Ecto neural progenitor cell (in vitro differentiated cells): ENCODE data around the gene NCF2.
"Not testable (repeated sequence)": the region's sequence is repeated elsewhere in the genome, so short reads cannot be mapped to it uniquely, and the experiment has no call there.

ENCODE experiments used
- DNase-seq: peaks from one replicate; pipeline ENCODE4 v3.0.0-alpha.2; 2018; ENCODE audit warnings: low spot score

NCF2 gene

GRCh38 chr1:183590244-183591191 is at the start of gene NCF2:
TSS of gene NCF2 (minus strand) at chr1:183590459. CDS start at chr1:183590329, 130 bp downstream.
- no peak for DNase-seq

DNA sequence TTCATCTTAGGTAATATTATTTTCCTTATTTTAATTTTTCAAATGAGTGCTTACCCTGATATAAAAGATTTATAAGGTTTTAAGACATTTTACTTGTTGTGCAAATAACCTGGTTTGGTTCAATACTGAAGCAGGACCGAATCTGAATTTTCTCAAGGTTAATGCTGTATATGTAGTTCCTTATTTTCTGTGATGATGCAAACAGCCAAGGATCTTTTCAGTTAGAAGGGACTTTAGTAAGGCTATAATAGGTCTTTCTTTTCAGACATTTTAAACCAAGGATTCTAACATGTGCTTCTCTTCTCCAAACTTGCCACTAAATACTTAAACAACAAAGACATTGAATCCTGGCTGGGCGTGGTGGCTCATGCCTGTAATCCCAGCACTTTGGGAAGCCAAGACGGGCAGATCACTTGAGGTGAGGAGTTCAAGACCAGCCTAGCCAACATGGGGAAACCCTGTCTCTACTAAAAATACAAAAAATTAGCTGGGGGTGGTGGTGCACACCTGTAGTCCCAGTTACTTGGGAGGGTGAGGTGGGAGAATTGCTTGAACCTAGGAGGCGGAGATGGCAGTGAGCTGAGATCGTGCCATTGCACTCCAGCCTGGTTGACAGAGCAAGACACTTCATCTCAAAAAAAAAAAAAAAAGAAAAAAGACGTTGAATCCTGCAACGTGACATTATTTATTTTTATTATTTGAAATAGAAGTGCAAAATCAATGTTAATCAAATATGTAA is 48.6 kb upstream of the NCF2 start:
- DNase-seq = no peak

- DNase-seq = no peak
Measured at GRCh38 chr1:183636783-183637182, 46.5 kb upstream of the NCF2 start.

DNA sequence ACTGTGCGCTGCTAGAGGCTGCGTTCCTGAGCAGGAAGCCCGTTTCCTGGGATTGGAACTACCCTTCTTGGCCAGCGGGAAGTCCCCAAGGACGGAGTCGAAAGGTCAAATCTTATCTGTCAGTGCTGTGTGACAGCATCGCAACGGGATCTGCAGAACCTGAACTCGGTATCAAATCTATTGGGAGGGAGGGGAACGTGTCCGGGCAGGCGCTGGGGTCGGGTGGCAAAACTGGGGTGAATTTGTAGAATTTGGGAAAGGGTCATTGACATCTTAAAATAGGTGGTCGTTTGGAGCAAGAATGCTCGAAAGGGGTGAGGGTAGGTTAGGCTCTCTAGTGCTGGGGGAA is 46.0 kb upstream of the NCF2 start:
- no peak for DNase-seq

DNA sequence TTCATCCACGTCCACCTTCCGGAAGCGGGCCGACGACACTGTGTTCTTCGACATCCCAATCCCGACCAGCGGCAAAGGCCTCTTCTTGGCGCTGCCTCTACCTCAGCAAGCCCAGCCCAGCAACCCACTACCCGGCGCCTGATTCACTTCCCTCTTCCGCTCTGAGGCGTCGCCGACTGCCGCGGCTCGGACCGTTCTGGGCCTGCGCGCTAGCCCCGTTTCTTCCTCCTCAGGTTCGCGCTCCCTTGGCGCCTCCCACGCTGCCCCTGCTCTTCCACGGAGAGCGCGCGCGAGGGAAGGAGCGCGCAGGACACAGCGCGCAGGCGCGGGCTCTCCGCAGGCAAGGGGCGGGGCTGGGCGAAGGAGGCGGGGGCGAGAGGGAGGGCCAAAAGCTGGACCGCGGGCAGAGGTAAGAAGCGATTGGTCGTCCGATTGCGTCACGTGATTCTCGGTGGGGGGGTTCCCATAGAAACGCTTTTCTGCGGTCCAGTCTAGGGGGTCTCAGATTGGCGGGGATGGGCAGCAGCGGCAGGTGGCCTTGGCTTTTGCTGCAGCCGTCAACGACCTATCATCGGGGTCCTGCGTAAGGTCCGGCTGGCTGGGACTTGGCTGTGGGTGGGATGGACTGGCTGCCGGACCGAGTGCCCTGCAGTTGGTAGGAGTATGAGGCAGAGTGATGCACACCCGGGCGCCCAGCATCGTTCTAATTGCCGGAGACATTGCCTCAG is 45.5 kb upstream of the NCF2 start, which contains the start of gene ARPC5:
ARPC5 (minus strand) TSS at position 178 of the 728 bp plus-strand sequence; CDS start at position 54, 124 bp downstream.
- peak; percentile 98 for DNase-seq

DNA sequence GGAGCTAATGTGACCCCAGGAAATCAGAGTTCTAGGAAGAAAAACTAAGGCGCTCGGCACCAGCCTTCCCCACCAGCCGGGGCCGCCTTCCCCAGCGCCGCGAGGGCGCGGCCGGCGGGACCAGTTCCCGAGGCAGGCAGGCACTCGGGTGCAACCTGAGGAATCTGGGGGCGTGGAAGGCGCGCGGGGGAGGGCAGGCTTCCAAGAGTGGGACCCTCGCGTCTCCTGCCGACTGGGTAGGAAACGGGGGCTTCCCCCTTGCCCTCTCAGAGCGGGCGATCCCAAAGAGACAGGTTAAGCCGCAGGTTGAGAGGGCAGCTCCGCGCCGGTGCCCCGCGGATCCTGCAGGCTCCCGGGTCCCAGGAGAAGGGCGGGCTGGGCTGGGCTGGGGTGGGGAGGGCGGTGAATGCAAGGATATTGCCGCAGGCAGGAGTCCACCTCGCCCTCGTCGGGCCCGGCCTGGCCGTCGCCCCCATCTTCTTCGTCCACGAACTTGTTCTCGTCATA is 44.9 kb upstream of the NCF2 start:
- no peak for DNase-seq

DNA sequence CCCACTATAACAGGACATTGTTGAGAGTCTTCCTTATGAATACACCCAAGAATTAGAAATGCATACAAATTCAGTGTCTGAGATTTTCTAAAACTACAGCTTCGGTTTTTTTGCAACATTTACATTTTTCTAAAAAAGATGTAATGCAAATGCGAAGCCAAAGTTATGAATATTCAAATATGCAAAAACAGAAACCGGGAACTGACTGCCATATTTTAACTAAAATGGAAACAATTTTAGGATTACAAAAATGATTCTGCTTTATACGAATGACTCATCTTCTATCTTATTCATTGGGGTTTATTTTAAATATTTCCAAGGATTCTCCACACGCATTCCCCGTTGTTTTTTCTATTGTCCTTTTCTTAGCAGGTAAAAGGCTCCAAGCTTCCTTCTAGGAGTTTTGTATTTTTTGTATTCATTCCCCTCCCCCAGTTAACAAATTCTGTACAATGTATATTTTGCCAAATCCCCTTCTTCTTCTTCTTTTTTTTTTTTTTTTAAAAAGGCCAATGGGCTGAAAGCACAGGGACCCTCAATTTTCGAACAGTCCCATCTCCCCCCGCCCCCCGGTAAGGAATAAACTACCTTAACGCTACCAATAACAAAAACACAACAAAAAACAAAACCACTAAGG is 44.3 kb upstream of the NCF2 start:
- no peak for DNase-seq

DNA sequence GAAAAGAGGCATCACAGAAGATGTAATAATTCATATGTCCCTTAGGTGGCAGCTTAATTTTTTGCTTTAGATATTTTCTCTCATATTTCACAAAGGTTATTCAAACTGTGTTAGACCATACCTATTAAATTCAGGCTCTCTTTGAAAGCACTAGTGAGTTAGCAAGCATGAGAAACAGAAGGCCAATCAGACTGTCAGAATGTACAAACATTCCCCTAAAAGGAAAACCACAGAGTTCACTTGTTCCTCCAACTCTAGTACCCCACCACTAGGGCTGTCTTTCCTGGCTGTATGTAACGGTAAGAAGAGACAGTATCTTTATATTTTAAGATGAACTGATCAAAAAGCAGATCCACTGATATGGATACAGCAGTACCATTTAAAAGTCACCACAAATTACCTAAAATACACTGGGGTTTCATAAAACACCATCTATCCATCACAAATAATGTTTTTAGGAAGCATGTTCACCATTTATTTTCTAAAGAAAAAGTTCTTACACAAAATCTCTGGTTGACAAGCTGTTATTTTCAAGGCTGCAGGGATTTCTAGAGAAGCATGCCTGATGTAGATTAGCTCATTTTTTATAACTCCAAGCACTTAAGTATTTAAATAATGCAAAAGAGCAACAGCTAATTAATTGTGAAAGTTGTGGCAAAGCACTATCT is 43.6 kb upstream of the NCF2 start:
- no peak for DNase-seq

DNA sequence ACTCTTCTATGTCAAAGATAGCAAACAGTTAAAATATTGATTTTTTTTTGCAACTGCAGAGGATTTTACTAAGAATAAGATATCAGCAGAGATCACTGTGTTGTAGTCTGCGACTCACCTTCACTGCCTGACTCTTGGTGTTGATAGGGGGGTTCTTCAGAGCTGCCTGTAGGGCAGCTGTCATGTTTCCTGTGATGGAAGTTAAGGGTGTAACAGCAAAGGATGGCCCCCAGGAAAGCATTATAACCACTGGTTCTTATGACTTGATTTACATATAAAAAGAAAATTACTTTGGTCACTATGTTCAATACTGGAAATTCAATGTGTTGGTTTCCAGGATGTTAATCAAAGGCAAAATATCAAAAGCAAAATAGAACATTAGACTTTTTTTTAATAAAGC is 42.7 kb upstream of the NCF2 start:
- DNase-seq = no peak

GRCh38 chr1:183632114-183632513 is 41.9 kb upstream of the NCF2 start:
- no peak for DNase-seq

GRCh38 chr1:183630748-183631147 is 40.5 kb upstream of the NCF2 start:
- DNase-seq = no peak

- DNase-seq = no peak
Measured at GRCh38 chr1:183628537-183628936, 38.3 kb upstream of the NCF2 start.

DNA sequence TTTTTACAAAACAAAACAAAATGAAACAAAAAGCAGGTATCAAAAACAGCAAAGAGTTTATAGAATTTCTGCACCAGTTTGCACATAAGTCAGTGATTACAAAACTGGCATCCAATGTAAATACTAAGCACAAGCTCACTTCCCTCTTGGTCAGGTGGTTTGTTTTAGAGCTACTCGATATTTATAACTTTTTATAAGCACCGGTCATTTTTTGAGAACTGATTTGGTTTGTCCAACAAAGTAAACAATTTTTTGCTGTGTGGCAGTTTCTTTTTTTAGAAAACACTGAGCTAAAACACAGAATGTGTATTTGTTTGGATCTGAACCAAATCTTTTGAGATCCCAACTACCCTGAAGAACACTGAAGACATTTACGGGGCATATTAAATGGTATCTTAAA is 36.0 kb upstream of the NCF2 start:
- not testable (repeated sequence) for DNase-seq

- DNase-seq = peak; percentile 55
Measured at GRCh38 chr1:183622884-183623785, 32.9 kb upstream of the NCF2 start.

GRCh38 chr1:183622013-183622412 is 31.8 kb upstream of the NCF2 start:
- no peak for DNase-seq

DNA sequence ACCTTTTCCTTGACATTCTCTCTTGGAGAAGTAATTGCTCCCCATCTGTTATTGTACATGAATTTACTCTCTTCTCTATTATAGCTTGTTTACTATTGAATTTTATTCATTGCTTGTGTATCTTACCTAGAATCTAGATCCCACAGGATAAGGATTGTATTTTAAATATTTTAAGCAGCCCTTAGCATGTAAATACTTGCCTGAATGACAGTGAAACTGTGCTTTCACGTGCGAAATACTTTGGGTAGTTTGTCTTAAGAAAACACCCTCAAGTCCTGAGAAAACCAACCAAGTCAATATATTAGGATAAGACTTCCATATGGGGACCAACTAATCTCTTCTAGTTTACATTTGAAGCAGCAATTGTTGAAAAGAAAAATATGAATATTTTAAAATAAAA is 30.1 kb upstream of the NCF2 start:
- no peak for DNase-seq

- no peak for DNase-seq
Measured at GRCh38 chr1:183619781-183620180, 29.5 kb upstream of the NCF2 start.

DNA sequence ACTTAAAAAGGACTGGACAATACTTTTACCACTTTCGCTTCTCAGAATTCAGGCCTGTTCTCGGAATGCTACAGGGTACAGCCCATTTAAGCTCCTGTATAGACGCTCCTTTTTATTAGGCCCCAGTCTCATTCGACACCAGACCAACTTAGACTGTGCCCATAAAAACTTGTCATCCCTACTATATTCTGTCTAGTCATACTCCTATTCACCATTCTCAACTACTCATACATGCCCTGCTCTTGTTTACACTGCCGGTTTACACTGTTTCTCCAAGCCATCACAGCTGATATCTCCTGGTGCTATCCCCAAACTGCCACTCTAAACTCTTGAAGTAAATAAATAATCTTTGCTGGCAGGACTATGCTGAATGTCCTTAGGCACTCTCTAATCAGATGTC is 27.9 kb upstream of the NCF2 start:
- DNase-seq = not testable (repeated sequence)

DNA sequence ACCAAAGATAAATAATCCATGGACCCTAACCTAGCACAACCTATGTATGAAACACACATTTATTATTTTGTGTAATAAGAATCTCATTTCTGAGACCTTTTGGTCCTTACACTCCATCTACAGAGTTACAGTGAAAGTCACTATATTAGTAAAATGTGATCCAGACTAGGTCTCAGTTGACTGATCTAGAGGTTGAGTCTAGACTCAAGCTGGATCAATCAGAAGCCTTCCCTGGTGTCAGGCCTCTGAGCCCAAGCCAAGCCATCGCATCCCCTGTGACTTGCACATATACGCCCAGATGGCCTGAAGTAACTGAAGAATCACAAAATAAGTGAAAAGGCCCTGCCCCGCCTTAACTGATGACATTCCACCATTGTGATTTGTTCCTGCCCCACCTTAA is 22.7 kb upstream of the NCF2 start:
- not testable (repeated sequence) for DNase-seq

DNA sequence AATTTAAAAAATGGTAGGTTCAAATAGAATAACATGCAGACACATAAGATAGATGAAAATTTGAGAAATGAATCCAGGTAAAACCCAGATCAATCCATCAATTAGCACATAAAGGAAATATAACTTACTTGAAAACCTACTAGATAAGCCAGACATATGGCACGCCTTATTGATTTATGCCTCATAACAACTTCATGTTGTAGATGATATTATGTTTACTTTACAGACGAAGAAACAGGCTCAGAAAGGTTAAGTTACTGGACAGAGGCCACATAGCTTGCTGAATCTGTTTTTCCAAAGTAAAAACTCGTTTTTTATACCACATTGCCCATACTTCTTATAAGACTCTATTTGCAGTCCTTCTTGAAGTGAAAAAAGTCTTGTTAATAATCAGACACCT is 22.1 kb upstream of the NCF2 start:
- DNase-seq = no peak
